GM18907 (cell line): ENCODE results near the gene L1TD1.
A peak's percentile ranks its signal among the peaks of the same experiment; 100 is the strongest.
"Not testable (repeated sequence)": the region's sequence is repeated elsewhere in the genome, so short reads cannot be mapped to it uniquely, and the experiment has no call there.

Source experiments
- ATAC-seq: cut with Tn5 transposase; IDR thresholded peaks from one replicate; pipeline ENCODE4 v1.9.1; 2021; ENCODE audit warnings: mild to moderate bottlenecking, moderate library complexity; ENCODE audit not compliant: unreplicated experiment

The L1TD1 gene

GRCh38 chr1:62194651-62195544 lies at the start of gene L1TD1:
Gene L1TD1, plus strand, starts transcription at chr1:62194849. Its CDS starts 11,780 bp downstream, at chr1:62206629.
- ATAC-seq: no peak

GRCh38 chr1:62159940-62160348 lies 34.7 kb upstream of the L1TD1 start:
- peak; percentile 85 for ATAC-seq

GRCh38 chr1:62161711-62162110 lies 32.9 kb upstream of the L1TD1 start:
- no peak for ATAC-seq

GRCh38 chr1:62170380-62170779 lies 24.3 kb upstream of the L1TD1 start:
- not testable (repeated sequence) for ATAC-seq

- no peak for ATAC-seq
Measured at GRCh38 chr1:62175568-62176179, 19.0 kb upstream of the L1TD1 start.

- no peak for ATAC-seq
Measured at GRCh38 chr1:62176597-62177312, 17.9 kb upstream of the L1TD1 start.

- ATAC-seq: no peak
Measured at GRCh38 chr1:62177621-62178020, 17.0 kb upstream of the L1TD1 start.

- ATAC-seq: no peak
Measured at GRCh38 chr1:62178372-62178771, 16.3 kb upstream of the L1TD1 start.

- not testable (repeated sequence) for ATAC-seq
Measured at GRCh38 chr1:62180054-62180453, 14.6 kb upstream of the L1TD1 start.

GRCh38 chr1:62180639-62181038 lies 14.0 kb upstream of the L1TD1 start:
- no peak for ATAC-seq

- no peak for ATAC-seq
Measured at GRCh38 chr1:62181532-62181931, 13.1 kb upstream of the L1TD1 start.

- ATAC-seq: not testable (repeated sequence)
Measured at GRCh38 chr1:62182157-62182556, 12.5 kb upstream of the L1TD1 start.

- ATAC-seq: not testable (repeated sequence)
Measured at GRCh38 chr1:62183164-62184020, 11.3 kb upstream of the L1TD1 start.

GRCh38 chr1:62184336-62184735 lies 10.3 kb upstream of the L1TD1 start:
- no peak for ATAC-seq

- not testable (repeated sequence) for ATAC-seq
Measured at GRCh38 chr1:62185233-62185632, 9.4 kb upstream of the L1TD1 start.

GRCh38 chr1:62185677-62186076 lies 9.0 kb upstream of the L1TD1 start:
- no peak for ATAC-seq

- no peak for ATAC-seq
Measured at GRCh38 chr1:62187548-62187947, 7.1 kb upstream of the L1TD1 start.

GRCh38 chr1:62188111-62188510 lies 6.5 kb upstream of the L1TD1 start:
- no peak for ATAC-seq

- ATAC-seq: no peak
Measured at GRCh38 chr1:62196086-62196690, 1.5 kb downstream of the L1TD1 start.
